T-helper 1 cell treated with Interleukin-12 subunit alpha and Interleukin-12 subunit beta and Interleukin-4 antibody, amounts not matched to agents 30 ng/mL and 1 ng/mL, for 36 hours (primary cell): ENCODE results near the gene PMEPA1. TPM values are rescaled to one million over a fixed set of nuclear protein-coding genes. Genes with fewer than 3 reads are reported as not detected.

Experiments used
- intact Hi-C: fragments of 100-400 bp; cut with micrococcal nuclease; formaldehyde crosslinking; loops from one replicate; pipeline ENCODE4 v1.15.1; 2024
- total RNA-seq: library from RNA; stranded (reverse); gene quantifications from 2 replicates; pipeline ENCODE4 v1.2.3, GENCODE V29; 2022

The PMEPA1 gene
- total RNA-seq, 1 donor from 2014 or later = 0.47 TPM

DNA sequence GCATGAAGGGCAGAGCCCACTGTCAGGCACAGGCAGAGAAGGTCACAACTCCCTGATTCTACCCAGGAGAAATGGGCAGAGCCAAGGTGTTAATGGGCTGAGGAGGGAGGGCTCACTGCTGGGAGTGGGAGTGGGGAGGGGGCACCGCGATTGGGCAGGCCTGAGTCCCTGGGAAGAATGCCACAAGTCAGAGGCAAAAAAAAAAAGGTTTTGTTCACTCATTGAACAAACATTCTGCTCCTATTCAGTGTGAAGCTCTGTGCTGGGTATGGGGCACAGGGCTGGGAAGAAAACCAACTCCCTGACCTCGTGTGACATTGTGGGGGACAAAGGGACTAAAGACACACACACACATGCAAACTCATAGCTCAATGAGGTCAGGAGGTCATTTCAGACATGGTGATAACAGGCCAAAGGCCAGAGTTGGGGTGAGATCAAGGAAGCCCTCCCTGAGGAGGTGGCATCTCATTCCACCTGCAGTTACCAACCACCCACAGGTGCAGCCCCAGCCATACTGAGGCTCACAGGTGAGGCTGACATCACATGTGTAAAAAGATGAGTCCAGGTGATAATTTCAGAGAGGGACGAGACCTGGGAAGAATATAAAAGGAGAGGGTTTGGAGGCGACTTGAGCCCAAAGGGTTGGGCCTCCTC lies 3.2 kb upstream of the PMEPA1 start:
- intact Hi-C loops = loop anchor here (10.0 kb wide), 2 partner anchors 318 to 942 kb away; partner anchors contain the start of genes RBM38 and STX16

DNA sequence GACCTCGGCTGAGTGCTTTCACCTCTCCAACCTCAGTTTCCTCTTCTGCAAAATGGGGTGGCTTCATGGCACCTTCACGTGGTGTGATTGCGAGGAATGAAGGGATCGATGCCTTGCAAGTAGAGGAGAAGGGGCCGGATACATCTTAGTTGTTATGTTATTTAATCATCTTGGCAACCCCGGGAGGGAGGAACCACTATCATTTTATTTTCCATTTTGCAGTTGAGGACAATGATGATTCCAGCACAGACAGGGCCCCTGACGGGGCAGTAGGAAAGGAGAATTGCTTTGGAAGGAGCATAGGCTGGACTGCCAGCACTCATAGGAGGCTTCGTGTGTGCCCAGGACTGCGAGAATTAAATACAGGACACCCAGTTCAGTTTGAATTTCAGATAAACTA lies 2.5 kb upstream of the PMEPA1 start:
- intact Hi-C loops = loop anchor here (10.0 kb wide), 2 partner anchors 318 to 942 kb away; partner anchors contain the start of genes RBM38 and STX16

DNA sequence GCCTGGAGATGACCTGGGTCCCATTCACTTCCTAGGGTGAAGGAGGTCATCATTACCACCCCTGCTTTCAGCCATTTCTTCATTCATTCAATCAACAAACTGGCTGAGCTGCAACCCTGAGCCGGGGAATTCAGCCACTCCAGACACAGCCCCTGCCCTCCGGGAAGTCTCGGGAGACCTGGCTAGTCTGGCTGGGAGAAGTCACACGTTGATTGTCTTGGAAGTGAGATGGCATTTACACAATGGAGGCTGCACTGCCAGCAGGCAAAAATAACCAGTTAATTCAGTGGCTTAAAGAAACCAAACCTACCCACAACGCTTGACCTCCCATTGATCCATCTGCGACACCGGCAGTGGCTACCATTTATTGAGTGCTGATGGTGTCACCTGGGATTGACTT lies 2.0 kb upstream of the PMEPA1 start:
- intact Hi-C loops = loop anchor here (2.0 to 10.0 kb wide), 6 partner anchors 91 to 1353 kb away; partner anchors contain the start of genes FAM210B, RAE1, RBM38 and STX16

DNA sequence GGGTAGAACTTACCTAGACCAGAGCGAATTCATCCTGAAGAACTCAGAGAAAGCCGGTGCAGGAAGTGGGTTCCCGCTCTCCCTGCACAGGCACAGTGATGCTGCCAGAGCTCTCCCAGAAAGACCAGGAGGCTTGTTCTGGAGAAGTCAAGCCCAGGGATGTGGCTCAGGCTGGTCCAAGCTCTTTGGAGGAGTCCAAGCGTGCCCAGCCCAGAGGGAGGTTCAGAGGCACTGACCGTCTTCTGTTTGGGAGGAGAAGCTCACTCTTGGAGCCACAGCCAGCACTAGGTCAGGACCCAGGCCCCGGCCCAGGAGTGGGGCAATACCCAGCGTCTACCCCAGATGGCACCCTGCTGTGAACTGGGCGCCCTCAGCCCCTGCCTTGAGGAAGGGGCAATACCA lies 1.5 kb upstream of the PMEPA1 start:
- intact Hi-C loops = loop anchor here (2.0 to 10.0 kb wide), 6 partner anchors 91 to 1353 kb away; partner anchors contain the start of genes FAM210B, RAE1, RBM38 and STX16

- intact Hi-C loops = loop anchor here (1.0 to 10.0 kb wide), 7 partner anchors 7 to 1352 kb away; partner anchors contain the start of genes FAM210B, RAE1, RBM38 and STX16
Measured at GRCh38 chr20:57710841-57711240, 1.0 kb upstream of the PMEPA1 start.

DNA sequence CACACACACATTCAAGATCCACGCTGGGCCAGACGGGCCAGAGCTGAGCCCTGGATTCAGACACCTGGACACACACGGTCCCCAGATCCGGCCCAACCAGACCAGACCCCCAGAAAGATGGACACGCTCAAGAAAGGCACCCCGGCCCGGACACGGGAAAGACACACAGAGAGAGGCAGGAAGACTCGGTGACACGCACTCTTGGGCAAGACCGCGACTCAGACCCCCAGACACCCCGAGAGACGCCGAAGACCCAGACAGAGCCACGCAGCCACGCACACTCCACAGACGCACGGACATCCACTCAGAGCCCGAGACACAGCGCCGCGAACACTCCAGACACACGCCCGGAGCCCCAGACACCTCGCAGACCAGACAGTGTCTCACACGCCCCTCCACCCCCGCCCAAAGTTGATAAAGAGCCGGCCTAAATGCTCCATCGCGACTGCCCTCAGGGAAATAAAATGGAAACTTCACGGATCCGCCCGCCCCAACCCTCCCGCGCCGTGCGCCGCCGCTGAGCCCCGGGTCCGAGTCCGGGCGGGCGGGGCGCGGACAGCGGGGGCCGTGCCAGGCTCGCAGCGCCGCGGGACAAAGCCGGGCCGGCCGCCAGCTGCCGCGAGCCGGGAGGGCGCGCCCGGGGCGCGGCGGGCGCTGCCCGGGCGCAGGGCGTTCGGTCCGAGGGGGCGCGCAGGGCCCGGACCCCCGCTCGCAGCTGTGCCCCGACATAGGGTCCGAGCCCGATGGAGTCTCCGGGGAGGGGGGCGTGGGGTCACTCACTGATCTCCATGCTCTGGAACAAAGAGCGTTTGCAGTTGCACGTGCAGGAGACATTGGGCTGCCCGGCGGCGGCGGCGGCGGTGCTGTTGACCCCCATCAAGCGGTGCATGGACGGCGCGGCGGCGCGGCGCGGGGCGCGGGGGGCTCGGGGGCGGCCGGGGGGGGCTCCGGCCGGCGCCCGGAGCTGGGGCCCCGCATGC lies 831 bp downstream of the PMEPA1 start:
- intact Hi-C loops = no loop called here

DNA sequence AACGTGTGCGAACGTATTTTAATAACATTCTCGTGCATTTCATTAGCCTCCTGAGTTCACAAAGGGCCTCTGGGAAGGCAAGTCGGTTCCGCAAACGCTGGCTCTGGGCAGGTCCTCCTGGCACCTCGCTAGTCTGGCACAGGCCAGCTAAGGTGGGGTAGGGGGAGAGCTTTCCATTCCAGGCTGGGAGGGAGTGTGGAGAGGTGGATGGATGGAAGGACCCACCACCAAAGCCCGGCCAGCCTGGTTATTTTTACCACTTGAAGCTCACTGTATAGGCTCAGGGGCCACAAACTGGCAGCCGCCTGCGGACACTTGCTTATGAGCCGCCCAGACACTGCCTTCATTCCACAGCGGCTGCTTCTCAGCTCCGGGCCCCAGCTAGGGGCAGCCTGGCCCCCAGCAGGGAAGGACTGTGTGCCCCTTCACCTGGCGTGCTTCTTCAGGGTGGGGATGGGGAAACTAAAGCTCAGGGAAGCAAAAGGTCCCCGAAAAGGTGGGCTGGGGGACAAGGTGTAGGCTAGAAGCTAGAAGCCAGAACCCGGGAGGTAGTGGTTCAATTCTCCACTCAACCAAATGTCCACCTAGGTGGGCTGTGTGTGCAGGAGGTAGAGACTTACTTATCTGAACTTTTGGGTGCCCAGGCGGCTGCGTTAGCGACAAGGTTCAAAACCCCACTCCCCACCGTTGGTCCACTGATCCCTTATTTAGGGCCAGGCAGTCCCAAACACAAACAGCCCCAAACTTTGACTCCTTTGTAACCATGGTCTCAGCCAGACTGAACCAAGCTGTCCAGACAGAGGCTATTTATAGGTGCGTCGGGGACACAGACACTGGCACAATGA lies 1.7 kb downstream of the PMEPA1 start:
- intact Hi-C loops = no loop called here

DNA sequence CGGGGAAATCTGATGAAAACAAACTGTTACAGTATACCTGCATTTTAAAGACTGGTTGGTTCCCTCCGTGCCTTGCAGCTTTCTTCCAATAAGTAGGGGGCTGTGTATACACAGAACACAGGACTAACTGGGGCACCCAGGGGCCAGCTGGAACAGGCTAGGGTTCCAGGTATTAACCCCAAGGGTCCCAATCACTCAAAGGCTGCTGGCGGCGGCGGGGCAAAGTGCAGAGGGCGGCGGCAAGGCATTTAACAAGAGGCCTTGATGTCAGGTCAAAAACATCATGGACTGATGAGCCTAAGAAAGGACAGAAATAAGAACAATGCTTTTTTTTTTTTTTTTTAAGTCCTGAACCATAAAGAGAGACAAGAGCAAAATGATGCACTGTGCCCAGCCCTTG lies 2.5 kb downstream of the PMEPA1 start:
- intact Hi-C loops = no loop called here

- intact Hi-C loops = no loop called here
Measured at GRCh38 chr20:57705127-57705899, 4.5 kb downstream of the PMEPA1 start.

DNA sequence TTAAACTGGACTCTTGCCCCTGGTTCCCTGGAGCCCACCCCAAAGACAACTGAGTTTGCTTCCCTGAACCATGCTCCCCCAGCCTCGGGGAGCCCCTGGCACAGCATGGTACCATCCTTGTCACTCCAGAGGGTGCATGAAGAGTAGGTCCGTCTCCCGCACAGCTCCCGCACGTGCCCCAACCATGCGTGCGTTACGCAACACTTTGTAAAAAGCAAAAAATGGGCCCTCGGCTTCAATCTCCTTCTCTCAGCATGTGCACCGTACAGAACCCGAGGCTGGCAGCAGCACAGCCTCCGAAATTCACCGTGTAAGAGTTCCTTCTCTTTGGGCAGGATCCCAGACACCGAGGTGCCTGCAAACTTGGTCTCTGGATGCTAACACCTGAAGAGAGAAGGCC lies 5.6 kb downstream of the PMEPA1 start:
- intact Hi-C loops = no loop called here

DNA sequence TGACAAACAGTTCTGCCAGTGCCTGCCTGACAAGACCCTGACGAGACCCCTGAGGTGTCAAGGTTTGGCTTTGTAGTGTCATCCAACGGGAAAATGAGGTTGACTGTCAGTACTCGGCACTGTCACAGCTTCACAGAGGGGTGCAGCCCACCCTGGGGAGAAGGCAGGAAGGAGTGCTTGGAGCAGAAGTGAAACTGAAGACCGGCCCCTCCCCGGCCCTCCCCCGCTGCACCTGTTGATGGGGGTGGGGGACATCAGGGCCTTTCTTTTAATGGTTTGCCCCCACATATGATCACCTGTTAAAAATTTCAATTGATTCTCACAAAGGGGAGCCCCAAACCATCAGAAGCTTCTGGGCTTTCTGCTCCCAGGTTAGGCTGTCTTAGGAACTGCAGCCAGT lies 6.8 kb downstream of the PMEPA1 start:
- intact Hi-C loops = no loop called here

- intact Hi-C loops = no loop called here
Measured at GRCh38 chr20:57702521-57702920, 7.3 kb downstream of the PMEPA1 start.

- intact Hi-C loops = no loop called here
Measured at GRCh38 chr20:57702091-57702490, 7.7 kb downstream of the PMEPA1 start.

DNA sequence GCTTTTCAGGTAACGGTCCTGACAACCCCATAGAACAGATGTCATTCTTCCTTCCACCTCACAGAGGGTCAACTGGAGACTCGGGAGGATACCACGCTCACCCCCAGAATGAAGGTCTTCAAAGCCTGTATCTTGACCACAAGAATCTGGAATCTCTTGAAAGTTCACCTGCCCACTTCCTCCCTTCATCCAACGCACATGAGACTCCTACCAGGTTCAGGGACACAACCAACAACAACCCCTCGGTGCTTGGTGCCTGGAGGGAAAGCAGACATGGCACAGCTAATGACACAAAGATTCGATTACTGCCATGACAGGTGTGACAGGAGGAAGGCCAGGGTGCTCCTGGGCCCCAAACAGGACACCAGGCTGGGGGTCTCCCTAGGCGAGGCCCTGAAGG lies 8.2 kb downstream of the PMEPA1 start:
- intact Hi-C loops = no loop called here

GRCh38 chr20:57701090-57701489 lies 8.7 kb downstream of the PMEPA1 start:
- intact Hi-C loops = no loop called here

DNA sequence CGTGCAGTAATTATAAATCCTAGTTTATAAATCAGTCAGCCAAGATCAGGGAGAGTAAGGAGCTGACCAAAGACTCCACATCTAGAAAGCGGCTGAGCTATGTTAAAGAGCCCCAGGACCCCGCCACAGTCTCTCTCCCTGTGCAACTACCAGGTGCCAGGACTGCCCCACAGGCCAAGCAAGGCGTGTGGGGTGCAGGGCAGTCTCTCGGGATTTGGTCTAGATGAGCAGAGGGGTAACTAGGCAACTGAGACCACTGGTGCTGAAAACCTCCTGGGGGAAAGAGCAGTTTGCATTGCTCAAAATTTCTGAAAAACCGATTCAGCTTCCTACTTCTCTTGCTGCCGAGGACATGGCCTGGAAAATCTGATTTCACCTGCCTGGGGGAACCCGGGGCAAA lies 10.4 kb downstream of the PMEPA1 start:
- intact Hi-C loops = loop anchor here (5.0 kb wide), 1 partner anchor 67 kb away; no protein-coding TSS in a partner anchor

DNA sequence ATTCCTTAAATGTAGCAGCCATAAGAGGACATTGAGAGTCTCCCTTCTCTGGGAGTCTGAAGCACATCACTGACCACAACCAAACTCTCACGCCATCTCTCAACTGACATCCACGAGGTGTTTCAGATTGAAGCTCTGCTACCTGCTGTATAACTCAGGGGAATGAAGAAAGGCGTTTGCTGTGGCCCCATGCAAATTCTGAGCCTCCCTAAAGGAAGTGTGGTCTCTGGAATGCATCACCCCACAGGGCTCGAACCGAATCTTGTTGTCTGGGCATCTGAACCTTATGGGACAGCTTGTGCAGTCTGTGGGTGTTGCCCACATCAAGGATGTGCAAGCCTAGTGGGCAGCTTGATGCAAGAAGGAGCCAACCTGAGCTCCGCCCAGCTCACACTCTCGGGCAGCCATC lies 10.9 kb downstream of the PMEPA1 start:
- intact Hi-C loops = loop anchor here (5.0 kb wide), 1 partner anchor 67 kb away; no protein-coding TSS in a partner anchor

- intact Hi-C loops = loop anchor here (5.0 kb wide), 1 partner anchor 66 kb away; no protein-coding TSS in a partner anchor
Measured at GRCh38 chr20:57698116-57698866, 11.5 kb downstream of the PMEPA1 start.

DNA sequence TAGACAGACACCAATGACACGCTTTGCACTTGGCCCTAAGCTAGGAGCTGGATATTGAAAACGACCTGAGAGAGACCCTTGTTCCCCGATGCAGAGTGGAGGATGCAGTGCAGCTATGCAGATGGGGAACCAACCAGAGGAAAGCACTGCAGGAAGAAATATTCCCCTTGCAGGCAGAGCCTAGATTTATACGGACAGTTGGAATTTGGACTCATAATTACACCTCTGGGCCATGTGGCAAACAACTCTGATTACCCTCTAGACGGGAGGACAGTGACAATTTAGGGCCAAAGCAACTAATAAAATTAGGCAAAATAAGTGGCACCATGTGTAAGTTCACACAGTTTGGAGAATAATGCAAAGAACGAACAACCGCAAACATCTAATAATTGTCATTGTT lies 12.3 kb downstream of the PMEPA1 start:
- intact Hi-C loops = loop anchor here (5.0 kb wide), 1 partner anchor 65 kb away; no protein-coding TSS in a partner anchor
